OCI-LY1 (cell line): ENCODE results near the gene VTI1A.

ENCODE experiments used
- H2AFZ ChIP-seq: fragments of 200-600 bp; sonication (generic), shearing (Covaris generic); 2 replicates; pipeline ENCODE4 v1.6.0; 2014; ENCODE audit warnings: antibody characterized with exemption, mild to moderate bottlenecking, low read length
- H3F3A ChIP-seq: fragments of 200-600 bp; sonication (generic), shearing (Covaris generic); 2 replicates; pipeline ENCODE4 v1.6.0; 2014; ENCODE audit warnings: mild to moderate bottlenecking, antibody characterized with exemption, low read length, moderate library complexity; ENCODE audit not compliant: insufficient read depth
- H3K27ac ChIP-seq: fragments of 200-600 bp; sonication (generic); 2 replicates; pipeline ENCODE4 v1.5.1; 2014; ENCODE audit warnings: low read length, mixed run types, mild to moderate bottlenecking, low read depth; ENCODE audit not compliant: poor library complexity, severe bottlenecking
- H3K27me3 ChIP-seq: fragments of 200-600 bp; sonication (generic); 2 replicates; pipeline ENCODE4 v1.6.0; 2014; ENCODE audit warnings: antibody characterized with exemption, mild to moderate bottlenecking, low read length, moderate library complexity; ENCODE audit not compliant: insufficient read depth
- H3K36me3 ChIP-seq: fragments of 200-600 bp; sonication (generic); 2 replicates; pipeline ENCODE4 v1.6.1; 2014; ENCODE audit warnings: mild to moderate bottlenecking, antibody characterized with exemption, low read length, moderate library complexity, mixed read lengths; ENCODE audit not compliant: insufficient read depth
- H3K4me1 ChIP-seq: fragments of 200-600 bp; sonication (generic); 2 replicates; pipeline ENCODE4 v1.5.1; 2014; ENCODE audit warnings: mild to moderate bottlenecking, low read length, moderate library complexity; ENCODE audit not compliant: insufficient read depth, severe bottlenecking
- H3K4me2 ChIP-seq: fragments of 200-600 bp; sonication (generic), shearing (Covaris generic); 2 replicates; pipeline ENCODE4 v1.6.1; 2014; ENCODE audit warnings: low read length
- H3K4me3 ChIP-seq: fragments of 200-600 bp; sonication (generic); 2 replicates; pipeline ENCODE4 v1.5.1; 2014; ENCODE audit warnings: low read length, low read depth, mild to moderate bottlenecking, mixed read lengths; ENCODE audit not compliant: poor library complexity, severe bottlenecking
- H3K79me2 ChIP-seq: fragments of 200-600 bp; shearing (Covaris generic); 2 replicates; pipeline ENCODE4 v1.6.1; 2016; ENCODE audit warnings: mixed run types, low read length, mixed read lengths; ENCODE audit not compliant: insufficient read depth
- H3K9ac ChIP-seq: fragments of 200-600 bp; sonication (generic), shearing (Covaris generic); 2 replicates; pipeline ENCODE4 v1.6.1; 2014; ENCODE audit warnings: mild to moderate bottlenecking, low read length, mixed read lengths
- H3K9me2 ChIP-seq: fragments of 200-600 bp; sonication (generic), shearing (Covaris generic); 2 replicates; pipeline ENCODE4 v1.6.1; 2014; ENCODE audit warnings: low read depth, mild to moderate bottlenecking, low read length, mixed read lengths
- H3K9me3 ChIP-seq: fragments of 200-600 bp; shearing (Covaris generic); 2 replicates; pipeline ENCODE4 v1.6.1; 2014; ENCODE audit warnings: low read length, mixed read lengths
- H4K20me1 ChIP-seq: fragments of 200-600 bp; sonication (generic), shearing (Covaris generic); 2 replicates; pipeline ENCODE4 v1.6.0; 2016; ENCODE audit warnings: mild to moderate bottlenecking, low read length; ENCODE audit not compliant: insufficient read depth
- EZH2 ChIP-seq: fragments of 200-600 bp; sonication (generic), shearing (Covaris generic); IDR thresholded peaks from 2 replicates; pipeline ENCODE4 v1.8.0; 2017; ENCODE audit warnings: borderline replicate concordance, mixed run types, mild to moderate bottlenecking, antibody characterized with exemption, low read length, moderate library complexity, mixed read lengths
- TF ChIP-seq, protein P1 (sequence below): fragments of 200-600 bp; sonication (generic), shearing (Covaris generic); IDR thresholded peaks from 2 replicates; pipeline ENCODE4 v1.5.1; 2017; ENCODE audit warnings: mild to moderate bottlenecking, antibody characterized with exemption, low read length, moderate library complexity, mixed read lengths

Gene VTI1A

DNA sequence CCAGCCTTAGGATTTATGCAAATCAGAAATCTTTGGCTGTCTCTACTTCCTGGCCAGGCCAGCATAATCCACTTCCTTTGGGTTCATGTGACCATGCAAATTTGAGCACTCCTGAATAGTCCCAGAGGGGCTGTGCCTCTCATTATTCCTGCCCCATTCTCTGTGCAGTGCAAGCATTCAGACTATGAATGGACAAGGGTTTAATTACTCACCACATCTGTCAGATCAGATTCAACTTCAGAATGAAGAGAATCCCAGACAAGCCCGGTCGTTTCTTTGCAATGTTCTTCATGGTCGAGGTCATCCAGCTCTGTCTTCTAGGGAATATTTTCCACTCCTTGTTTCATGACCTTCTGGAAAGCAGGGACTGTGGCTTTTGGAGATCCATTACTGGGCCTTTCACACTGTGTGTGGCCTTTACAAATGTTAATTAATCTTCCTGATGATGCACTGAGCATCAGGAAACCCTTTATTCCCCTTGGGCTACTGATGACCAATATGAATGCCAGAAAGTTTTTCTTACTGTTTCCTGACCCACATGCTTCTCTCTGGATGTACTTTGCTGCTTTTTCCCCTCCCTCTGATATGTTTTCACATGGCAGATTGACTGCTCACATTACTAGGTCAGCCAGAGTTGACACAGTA lies 285.4 kb downstream of the VTI1A start:
- no peaks in the 10 kb centered on the region for H3K27me3 ChIP-seq
- TF ChIP-seq, protein P1, sequence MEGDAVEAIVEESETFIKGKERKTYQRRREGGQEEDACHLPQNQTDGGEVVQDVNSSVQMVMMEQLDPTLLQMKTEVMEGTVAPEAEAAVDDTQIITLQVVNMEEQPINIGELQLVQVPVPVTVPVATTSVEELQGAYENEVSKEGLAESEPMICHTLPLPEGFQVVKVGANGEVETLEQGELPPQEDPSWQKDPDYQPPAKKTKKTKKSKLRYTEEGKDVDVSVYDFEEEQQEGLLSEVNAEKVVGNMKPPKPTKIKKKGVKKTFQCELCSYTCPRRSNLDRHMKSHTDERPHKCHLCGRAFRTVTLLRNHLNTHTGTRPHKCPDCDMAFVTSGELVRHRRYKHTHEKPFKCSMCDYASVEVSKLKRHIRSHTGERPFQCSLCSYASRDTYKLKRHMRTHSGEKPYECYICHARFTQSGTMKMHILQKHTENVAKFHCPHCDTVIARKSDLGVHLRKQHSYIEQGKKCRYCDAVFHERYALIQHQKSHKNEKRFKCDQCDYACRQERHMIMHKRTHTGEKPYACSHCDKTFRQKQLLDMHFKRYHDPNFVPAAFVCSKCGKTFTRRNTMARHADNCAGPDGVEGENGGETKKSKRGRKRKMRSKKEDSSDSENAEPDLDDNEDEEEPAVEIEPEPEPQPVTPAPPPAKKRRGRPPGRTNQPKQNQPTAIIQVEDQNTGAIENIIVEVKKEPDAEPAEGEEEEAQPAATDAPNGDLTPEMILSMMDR: no peak
- TF ChIP-seq EZH2: no peak
- no peaks in the 10 kb centered on the region for H3F3A ChIP-seq
- H3K4me3 ChIP-seq: no peak overlapping the region
- H2AFZ ChIP-seq: no peak overlapping the region
- no peaks in the 10 kb centered on the region for H3K36me3 ChIP-seq
- H3K4me2 ChIP-seq: no peak overlapping the region
- no peaks in the 10 kb centered on the region for H3K79me2 ChIP-seq
- H3K4me1 ChIP-seq: peaks cover 8% of the 10 kb centered on the region
- H3K9me3 ChIP-seq: no peaks in the 10 kb centered on the region
- H3K9me2 ChIP-seq: no peaks in the 10 kb centered on the region
- H3K9ac ChIP-seq: no peak overlapping the region
- peak overlapping the region; percentile 7 for H3K27ac ChIP-seq
- H4K20me1 ChIP-seq: no peaks in the 10 kb centered on the region

DNA sequence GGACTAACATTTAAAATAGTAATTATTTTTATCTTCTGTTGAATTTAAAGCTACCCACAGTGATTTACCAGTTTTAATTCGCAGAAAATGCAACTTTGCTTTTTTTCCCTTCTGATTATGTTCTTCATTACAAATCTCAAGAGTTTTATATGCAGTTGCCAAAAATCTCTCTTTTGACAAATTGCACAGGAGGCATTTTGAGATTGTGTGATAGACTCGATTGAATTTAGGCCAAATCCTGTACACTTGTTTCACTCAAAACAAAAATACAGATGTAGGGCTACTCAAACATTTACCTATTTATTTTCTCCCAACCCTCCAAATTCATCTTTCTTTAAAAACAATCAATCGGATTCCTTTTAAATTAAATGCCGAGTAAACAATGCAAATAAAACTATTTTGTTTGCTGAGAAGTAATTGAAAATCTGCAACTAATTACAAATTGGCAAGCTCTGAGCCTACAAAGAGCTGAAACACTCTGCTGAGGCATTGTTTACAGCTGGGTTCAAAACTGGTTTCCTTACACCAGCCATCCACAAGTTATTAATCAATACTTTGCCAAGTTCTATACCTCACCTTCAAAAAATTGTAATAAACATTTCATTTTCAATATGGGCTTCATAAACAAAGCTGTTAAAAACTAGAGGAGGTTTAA lies 288.2 kb downstream of the VTI1A start:
- no peaks in the 10 kb centered on the region for H3F3A ChIP-seq

DNA sequence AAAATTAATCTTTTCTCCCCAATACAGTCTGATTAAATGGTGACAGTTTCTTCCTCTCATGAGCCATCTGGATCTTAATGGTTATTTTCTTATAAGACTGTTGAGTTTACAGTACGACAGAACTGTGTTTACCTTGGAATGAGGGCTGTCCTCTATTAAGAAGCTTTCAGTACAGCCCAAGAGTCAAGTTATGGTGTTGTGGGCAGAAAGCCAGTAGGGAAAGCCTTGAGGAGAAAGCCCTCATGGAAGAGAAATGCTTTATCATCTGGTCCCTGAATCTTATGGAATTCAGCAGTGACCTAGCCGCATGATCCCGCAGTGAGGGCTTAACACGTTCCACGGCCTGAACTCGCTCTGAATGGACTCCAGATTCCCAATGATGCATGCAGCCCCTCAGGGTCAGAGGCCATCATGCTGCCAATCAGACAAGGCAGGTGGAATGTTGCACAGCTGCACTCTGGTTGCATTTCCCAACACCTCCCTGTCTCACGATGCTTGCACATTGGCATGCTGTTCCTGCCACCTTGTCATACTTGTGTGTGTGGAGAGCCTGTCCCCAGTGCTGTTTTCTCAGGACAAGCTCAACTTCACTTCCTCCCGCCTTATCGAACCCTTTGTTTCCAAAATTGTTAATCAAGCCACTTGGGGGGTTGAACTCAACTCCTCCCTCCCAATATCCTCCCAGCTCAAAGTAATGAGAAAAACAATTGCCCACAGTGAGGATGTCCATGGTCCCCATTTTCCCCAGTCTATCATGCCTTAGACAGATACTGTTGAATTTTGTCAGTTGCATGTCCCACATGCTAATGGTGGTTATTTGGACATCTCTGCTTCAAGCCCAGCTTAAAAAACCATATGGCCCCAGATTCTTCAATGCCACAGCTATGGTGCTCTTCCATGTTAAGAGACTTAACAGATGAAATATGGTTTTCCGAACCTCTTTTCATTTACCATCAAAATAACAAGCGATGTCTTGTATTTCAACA lies 291.9 kb downstream of the VTI1A start:
- Histone ChIP-seq H2AFZ (no peak overlapping the region), H3K4me3 (no peak overlapping the region), H3K9me2 (no peaks in the 10 kb centered on the region), H3K4me1 (no peaks in the 10 kb centered on the region), H4K20me1 (no peaks in the 10 kb centered on the region), H3K9me3 (no peaks in the 10 kb centered on the region), H3F3A (no peaks in the 10 kb centered on the region), H3K27me3 (no peaks in the 10 kb centered on the region), H3K27ac (no peak overlapping the region), H3K9ac (no peak overlapping the region), H3K79me2 (no peaks in the 10 kb centered on the region), H3K4me2 (no peak overlapping the region), H3K36me3 (no peaks in the 10 kb centered on the region)
- TF ChIP-seq, protein P1: no peak
- TF ChIP-seq EZH2: no peak

More for the DNA sequence above, 288.2 kb downstream of the VTI1A start:
- Histone ChIP-seq H3K4me2 (no peak overlapping the region), H3K27ac (no peak overlapping the region), H2AFZ (no peak overlapping the region), H3K9me2 (no peaks in the 10 kb centered on the region), H3K36me3 (no peaks in the 10 kb centered on the region), H3K79me2 (no peaks in the 10 kb centered on the region), H4K20me1 (no peaks in the 10 kb centered on the region), H3K27me3 (no peaks in the 10 kb centered on the region), H3K9me3 (no peaks in the 10 kb centered on the region), H3K4me1 (peaks cover 8% of the 10 kb centered on the region), H3K4me3 (no peak overlapping the region), H3K9ac (no peak overlapping the region)
- TF ChIP-seq EZH2: no peak
- TF ChIP-seq, protein P1: no peak
